ENCODE results near the gene SRRM1.

DNA sequence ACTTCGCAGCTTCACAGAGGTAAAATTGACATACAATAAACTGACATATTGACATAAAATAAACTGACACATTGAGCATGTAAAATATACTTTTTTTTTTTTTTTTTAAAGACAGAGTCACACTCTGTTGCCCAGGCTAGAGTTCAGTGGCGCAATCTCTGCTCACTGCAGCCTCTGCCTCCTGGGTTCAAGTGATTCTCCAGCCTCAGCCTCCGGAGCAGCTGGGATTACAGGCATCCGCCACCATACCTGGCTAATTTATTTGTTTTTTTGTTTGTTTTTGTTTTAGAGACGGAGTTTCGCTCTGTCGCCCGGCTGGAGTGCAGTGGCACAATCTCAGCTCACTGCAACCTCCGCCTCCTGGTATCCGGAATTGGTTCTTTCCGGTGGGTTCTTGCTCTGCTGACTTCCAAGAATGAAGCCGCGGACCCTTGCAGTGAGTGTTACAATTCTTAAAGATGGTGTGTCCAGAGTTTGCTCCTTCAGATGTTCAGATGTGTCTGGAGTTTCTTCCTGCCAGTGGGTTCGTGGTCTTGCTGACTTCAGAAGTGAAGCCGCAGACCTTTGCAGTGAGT lies 53.7 kb downstream of the SRRM1 start:
- TF ChIP-seq FOXM1 (IDR thresholded peaks at IDR 0.05; ENCODE audit: borderline replicate concordance) (no peak), SP1 (IDR thresholded peaks at IDR 0.05) (no peak), HDGF (IDR thresholded peaks at IDR 0.05; ENCODE audit: borderline replicate concordance) (no peak), CTBP1 (IDR thresholded peaks at IDR 0.05; ENCODE audit: borderline replicate concordance) (no peak), ARNT (IDR thresholded peaks at IDR 0.05) (no peak), ELF4 (IDR thresholded peaks at IDR 0.05) (no peak), ZNF384 (IDR thresholded peaks at IDR 0.05) (no peak), SUZ12 (IDR thresholded peaks at IDR 0.05) (no peak), TARDBP (IDR thresholded peaks at IDR 0.05) (no peak)

Measured in HEK293T (cell line).